Bone marrow (tissue), 2 donors: ENCODE data around the gene LRRC71.

Experiments used
- DNase-seq, 2 donors: peaks; one replicate each; lab custom pipeline; 2025; lab: John Stamatoyannopoulos, UW

The LRRC71 gene

DNA sequence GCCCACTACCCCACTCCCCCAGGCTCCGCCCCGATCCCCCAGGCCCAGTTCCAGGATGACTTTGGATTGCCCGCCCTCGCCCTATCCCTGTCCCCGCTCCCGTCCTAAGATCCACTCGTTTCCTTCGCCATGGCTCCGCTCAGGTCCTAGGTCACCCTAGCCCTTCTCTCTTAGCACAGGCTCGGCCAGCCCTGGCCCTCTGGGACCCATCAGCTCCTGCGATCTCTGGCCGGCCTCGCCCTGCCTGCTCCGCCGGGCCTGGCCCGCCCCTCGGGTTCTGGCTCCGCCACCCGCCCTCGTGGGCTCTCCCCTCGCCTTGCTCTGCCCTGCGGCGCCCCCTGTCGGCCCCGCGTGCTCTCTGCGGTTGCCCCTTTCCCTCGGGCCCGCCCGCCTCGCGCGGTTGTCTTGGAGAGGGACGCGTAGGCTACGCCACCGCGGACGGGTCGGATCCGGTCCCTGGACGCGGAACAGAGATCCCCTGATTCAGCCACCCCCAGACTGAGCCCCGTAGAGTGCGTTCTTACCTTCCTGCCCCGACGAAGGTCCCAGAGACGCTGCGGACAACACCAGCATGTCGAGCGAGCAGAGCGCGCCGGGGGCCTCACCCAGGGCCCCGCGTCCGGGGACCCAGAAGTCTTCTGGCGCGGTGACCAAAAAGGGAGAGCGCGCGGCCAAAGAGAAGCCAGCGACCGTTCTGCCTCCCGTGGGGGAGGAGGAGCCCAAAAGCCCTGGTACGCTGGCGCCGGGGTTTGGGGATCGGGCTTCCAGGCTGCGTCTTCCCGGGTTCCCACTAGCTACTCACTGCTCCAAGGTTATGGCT, at the start of gene LRRC71:
LRRC71 (plus strand) TSS at position 400 of the 820 bp plus-strand sequence; CDS start at position 572, 172 bp downstream.
- DNase-seq, result peak; percentile 33 to 66

DNA sequence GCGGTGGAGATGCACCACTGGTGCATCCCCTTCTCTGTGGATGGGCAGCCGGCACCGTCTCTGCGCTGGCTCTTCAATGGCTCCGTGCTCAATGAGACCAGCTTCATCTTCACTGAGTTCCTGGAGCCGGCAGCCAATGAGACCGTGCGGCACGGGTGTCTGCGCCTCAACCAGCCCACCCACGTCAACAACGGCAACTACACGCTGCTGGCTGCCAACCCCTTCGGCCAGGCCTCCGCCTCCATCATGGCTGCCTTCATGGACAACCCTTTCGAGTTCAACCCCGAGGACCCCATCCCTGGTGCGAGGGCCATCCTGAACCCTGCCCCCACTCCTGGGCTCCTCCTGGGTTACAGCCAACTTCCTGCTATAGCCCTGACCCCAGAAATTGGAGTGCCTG, 46.8 kb upstream of the LRRC71 start:
- DNase-seq, result no peak

DNA sequence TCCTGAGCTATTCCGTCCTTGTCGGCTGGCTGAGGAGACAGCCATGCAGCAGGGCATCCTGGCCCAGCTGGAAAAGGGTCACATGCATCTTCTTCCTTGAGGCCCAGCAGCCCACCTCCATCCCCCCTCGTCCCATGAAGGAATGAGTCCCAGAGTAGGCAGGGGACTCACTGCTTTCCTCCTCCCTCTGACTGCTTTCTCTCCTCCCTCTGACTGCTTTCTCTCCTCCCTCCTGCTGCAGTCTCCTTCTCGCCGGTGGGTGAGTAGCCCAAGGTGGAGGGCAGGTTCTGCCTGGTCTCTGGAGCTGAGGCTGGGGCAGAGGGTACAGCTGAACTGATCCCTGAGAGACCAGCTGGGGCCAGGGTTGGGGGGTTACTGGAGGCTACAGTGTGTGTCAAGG, 46.3 kb upstream of the LRRC71 start:
- DNase-seq, result no peak

DNA sequence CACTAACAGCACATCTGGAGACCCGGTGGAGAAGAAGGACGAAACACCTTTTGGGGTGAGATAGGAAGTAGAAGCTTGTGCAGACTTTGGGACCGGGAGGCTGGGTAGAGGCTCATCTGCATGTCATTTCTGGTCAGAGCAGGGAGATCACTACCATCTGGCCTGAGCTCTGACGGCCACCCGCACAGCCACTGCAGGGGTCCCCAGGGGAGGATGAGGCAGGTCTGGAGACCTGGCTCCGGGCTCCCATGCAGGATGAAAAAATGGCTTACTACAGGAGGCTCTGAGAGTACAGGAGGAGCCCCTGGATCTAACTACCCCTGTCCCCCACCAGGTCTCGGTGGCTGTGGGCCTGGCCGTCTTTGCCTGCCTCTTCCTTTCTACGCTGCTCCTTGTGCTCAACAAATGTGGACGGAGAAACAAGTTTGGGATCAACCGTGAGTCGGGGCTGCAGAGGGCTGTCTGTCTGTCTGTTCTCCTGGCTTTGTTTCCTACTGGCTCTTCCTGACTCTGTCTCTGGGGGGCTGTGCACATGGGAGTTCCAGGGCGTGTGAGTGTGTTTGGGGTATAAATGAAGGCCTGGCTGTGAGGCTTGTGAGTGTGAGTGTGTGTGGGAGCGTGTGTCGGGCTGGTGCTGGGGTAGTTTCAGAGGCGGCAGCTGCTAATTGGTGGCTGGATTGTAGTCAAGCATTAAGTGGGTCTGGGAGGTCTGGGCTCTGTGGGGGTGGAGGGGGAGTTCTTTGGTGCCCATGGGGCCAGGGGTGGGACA, 45.7 kb upstream of the LRRC71 start:
- DNase-seq, result no peak

DNA sequence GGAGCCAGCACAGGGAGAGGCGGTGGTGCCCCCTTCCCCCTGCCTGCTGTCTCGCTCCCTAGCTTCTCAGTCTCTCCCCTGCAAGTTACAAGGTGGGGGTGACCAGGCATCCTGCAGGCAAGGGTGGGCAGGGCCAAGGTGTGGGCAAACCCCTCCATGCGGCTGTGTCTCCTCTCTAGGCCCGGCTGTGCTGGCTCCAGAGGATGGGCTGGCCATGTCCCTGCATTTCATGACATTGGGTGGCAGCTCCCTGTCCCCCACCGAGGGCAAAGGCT, 45.2 kb upstream of the LRRC71 start:
- DNase-seq, result no peak

DNA sequence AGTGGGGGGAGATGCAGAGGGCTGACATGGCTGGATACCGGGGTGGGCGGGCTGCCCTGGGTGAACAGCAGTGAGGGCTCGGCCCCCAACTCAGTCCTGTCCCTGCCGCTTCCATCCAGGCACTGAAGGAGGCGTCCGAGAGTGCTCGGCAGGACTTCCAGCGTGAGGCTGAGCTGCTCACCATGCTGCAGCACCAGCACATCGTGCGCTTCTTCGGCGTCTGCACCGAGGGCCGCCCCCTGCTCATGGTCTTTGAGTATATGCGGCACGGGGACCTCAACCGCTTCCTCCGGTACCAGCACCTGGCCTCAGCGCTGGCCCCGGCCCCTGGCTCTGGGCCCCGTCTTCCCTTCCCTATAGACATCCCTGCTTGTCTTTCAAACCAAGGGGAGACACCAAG, 44.2 kb upstream of the LRRC71 start:
- DNase-seq, result no peak

DNA sequence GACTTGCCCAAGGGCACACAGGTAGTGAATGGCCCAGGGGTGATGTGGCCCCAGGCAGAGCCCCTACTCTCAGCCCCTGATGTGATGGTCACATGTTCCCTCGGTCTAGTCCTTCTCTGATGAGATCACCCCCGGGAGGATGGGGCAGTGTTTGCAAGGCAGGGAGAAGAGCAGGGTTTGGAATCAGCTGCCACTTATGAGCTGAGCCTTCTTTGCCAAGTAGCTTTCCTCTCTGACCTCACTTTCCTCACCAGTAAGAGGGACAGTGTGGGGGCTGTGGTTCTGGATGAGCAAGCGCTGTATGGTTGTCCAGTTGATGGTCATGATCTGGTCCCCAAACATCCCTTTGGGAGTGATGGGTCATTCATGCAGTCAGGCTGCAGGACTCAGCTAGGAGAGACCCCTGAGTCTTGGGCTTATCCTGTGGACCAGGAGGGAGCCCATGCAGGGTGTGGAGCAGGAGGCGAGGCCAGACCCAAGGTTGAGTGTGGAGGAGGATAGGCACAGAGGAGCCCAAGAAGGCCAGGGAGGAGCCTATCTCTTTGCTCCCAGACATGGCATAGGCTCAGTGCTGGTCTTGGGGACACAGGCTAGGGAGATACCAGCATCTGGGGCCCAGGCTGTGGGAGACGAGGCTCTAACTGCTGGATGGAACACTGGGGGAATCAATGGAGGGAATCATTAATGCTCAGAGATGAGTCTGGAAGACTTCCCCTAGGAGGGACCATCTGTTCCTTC, 42.8 kb upstream of the LRRC71 start:
- no peak for DNase-seq

DNA sequence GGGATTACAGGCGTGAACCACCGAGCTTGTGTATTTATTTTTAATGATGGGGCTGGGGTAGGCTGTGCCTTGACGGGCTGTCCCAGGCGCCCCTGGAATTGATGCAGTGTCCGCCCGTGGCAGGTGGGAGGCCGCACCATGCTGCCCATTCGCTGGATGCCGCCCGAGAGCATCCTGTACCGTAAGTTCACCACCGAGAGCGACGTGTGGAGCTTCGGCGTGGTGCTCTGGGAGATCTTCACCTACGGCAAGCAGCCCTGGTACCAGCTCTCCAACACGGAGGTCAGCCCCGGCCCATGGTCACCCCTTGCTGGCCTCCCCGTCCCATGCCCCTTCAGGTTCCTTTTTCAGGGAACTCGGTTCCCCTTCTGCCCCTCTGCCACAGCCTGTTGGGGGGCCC, 40.6 kb upstream of the LRRC71 start:
- DNase-seq, result no peak

DNA sequence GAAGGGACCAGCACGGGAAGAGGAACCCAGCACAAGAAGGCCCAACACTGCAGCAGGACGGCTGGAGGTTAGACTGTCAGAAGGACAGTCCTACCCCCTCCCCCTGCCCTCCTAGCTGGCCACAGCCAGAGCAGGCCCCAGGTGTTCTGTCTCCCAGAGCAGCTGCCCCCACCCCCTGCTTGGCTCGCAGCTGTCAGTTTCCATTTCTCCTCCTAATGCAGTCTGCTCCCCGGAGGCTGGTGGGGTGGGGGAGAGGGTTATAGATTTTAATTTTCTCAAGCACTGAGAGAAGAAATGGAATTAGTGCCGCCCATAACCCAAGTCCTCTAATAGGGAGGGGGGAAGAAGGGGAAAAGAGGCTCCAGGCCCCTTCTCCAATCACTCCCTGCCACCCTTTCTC, 40.0 kb upstream of the LRRC71 start:
- no peak for DNase-seq

DNA sequence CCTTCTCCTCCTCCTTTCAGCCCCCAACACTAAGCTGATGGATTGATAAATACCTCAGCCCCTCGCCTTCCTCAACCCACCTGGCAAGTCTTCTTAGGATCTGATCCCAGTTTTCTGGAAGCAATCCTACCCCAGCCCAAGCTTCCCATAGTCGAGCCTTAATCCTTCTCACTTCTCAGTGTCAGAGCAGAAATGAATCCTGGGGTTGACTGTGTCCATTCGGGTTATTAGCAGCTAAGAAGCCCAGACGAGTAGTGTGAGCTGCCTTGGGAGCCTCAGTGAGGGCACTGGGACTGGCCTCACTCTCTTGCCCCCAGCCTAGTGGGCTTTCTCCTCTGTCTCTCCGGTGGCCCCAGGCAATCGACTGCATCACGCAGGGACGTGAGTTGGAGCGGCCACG, 39.3 kb upstream of the LRRC71 start:
- DNase-seq, result no peak

DNA sequence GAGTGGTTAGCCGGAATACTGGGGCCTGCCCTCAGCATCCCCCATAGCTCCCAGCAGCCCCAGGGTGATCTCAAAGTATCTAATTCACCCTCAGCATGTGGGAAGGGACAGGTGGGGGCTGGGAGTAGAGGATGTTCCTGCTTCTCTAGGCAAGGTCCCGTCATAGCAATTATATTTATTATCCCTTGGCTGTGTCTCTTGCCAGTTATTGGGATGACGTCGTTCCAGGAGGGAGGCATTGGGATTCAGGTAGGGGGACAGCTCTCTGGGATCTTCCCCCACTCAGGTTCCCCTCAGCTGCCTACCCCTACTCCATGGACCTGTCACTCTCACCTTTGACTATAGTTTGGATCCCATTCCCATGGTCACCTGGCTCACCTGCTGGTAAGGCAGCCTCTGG, 38.8 kb upstream of the LRRC71 start:
- DNase-seq, result no peak

DNA sequence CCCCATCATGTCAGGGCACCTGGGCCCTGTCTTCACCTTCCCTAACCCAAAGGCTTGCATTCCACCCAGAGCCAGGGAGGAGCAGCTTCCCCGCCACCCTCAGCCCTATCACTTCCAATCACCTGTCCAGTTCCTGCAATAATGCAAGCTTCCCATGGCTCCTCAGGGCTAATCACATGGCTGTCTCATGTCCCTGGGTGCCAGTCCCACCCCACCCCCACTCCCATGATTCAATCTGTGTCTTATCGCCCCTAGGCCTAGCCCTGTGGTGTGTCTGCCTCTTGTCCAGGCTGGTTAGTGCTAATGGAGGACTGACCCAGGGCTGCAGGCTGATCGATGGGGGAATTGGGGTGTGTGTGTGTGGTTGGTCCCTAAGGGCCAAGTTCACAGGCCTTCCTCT, 37.9 kb upstream of the LRRC71 start:
- no peak for DNase-seq

DNA sequence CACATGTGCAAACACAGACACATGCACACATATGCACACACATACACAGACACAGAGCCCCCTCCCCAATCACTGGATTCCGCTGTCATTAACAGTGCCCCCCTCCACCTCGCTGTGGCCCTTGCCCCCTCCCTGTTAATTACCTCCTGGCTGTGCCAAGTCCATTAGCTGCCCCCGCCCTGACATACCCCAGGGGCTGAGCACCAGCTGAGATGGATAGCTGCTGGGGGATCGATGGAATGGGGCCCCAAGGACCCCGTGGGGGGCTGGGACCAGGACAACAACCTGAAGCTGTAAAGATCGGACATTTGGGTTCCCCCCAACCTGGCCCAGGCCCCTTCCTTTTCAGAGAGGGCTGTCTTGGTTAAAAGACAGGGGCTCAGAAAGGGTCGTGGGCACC, 36.5 kb upstream of the LRRC71 start:
- DNase-seq, result no peak

DNA sequence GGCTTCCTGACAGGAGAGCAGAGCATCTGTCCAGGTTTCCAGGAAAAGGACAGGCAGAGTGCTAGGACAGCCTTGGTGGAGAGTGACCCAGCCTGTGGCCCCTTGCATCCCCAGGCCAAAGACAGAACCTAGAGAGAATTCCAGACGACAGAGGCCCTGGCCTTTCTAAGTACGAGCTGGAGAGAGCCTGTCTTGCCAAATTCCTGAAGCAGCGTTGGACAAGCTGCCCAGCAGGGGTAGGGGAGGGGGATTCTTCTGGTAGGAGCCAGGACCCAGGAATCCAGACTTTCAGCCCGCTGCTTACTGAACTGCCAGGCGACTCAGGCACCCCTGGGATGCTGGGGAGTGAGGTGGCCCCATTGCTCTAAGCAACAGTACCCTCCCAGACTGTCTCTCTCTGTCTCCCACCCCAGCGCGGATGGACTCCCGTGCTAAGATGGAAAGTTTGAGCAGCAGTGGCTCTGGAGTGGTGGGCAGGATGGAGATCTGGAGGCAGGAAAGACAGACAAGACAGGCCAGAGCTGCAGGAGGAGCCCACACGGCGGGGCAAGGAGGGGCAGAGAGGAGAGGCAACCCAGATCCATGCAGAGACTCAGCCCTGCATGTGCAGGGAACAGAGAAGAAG, 35.8 kb upstream of the LRRC71 start:
- DNase-seq, result no peak

DNA sequence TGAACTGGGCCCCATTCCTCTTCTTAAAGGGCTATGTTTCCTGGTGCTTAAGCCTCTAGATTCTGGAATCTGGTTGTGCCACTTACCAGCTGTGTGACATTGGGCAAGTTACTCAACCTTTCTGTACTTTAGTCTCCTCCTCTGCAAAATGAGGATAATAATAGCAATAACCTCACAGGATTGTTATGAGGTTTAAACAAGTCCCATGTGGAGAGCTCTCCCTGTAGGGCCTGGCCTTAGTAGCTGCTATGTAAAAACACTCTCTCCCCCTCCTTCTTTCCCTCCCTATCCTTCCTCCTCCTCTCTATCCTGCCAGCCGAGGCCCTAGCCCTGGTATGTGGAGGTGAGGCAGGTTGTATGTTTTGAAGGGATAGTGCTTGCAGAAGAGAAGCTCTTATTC, 35.1 kb upstream of the LRRC71 start:
- DNase-seq, result no peak

DNA sequence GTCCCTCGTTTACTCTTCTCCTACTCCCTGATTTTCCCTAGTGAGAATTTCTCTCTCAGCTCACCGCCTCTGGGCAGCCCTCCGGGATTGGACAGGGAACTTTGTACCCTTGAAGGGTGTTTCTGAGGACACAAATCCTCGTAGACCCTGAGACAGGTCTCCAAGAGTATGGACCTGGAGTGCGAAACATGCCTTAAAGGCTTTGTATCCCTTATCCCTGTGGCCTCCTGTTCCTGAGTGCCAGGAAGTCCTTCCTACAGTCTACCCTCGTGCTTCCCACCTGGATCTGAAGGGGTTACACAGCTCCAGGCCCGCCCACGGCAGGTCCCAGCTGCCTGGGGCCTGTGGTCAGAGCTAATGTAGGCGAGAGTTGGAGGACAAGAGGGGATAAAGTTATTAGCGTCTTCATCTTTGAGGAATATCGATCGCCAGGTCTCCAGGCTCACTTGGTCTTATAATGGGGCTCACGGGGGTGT, 34.5 kb upstream of the LRRC71 start:
- no peak for DNase-seq

DNA sequence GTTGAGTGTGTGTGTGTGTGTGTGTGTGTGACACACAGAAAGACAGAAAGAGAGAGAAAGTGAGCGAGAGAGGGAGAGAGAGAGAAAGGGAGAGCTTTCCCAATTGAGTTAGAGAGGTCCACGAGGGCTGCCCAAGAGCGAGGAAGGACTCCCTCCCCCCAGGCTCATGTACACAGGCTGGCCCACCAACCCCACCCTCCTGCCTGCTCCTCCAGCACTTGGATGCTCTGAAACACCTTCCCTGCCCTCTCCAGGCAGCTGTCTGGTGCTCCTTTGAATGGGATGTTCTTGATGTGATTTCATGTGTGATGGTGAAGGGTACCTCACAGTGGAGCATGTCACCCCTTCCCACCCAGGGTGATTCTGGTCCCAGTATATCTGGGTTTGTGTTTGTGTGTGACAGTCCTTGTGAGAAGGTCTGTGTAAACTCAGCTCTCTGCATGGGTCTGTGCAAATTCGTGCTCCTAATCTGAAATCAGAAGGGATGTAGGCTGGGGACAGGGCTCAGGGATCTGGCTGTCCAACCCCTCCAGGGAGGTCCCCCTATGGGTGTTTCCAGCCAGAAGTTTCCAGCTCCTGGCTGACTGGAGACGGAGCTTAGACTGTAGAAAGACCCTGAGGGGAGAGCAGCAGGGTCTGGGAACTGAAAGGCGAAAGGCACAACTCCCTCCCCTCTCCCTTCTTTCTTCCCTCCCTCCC, 33.7 kb upstream of the LRRC71 start:
- no peak for DNase-seq

DNA sequence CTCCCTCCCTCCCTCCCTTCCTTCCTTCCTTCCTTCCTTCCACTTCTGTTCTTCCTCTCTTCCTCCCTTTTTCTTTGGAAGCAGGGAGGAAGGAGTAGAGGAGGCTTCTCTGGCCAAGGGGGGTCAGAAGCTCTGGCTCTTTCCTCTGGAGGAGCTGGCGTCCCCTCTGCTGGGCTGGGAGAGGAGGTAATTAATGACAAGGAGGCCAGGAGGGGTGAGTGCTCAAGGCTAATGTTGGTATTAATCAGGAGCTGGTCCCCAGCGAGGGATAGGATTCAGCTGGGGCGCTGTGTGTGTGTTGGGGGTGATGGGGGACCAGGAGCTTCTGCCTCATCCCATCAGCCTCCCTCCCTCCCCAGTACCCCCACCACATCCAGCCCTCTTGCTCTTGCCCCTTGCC, 33.1 kb upstream of the LRRC71 start:
- DNase-seq, result no peak

DNA sequence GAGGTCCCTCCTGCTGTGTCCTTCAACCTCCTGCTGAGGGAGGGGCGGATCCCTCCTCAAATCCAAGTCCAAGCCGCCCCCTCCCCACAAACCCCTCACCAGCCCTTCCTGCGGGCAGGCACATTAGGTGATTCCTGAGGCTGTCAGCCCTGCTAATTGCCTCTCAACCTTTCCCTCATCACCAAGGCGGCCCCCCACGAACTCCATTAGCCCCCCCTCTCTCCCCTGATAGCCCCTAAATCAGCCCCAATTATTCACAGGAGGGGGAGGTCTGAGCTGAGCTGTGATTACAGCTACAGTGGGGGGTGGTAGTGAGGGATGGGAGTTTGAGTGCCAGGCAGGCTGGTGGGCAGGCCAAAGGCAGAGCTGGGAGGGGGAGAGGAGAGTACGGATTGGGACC, 32.7 kb upstream of the LRRC71 start:
- no peak for DNase-seq

DNA sequence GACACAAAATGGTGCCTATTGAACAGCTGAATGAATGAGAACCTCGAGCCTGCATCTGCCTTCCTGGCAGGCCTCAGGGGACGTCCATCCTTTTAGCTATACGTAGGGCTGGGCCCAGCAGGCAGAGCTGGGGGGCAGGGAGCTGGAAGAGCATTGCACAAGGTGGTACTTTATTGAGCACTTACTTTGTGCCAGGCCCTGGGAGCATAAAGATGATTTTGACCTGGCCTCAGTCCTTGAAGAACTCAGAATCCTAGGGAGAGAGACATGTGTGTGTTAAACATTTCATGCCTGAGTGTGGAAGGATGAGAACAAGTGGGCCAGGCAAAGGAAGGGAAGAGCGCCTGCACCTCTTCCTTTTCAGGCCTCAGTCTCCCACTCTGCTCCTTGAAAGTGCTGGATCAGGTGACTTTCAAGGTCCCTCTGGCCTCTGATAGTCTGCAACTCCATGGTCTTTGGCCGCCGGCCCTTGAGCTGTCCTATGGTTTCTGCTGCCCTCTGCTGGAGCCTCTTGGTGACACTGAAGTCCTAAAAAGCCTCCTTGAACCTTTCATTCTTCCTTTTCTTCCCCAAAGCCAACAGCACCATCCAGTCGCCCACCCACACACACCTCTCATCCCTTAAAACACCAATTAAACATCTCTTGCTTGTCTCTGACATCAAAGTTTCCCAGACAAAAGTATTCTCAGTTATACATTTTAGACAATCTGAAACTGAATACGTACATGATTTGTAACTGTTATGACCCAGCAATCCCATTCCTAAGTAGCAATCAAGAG, 30.4 kb upstream of the LRRC71 start:
- DNase-seq, result peak; percentile 13 to 44
